22Rv1 (cell line): ENCODE measurements around the gene PPP2R5E.

Experiments
- H3K27ac ChIP-seq: fragments of 450-650 bp; 2 replicates; pipeline ENCODE4 v1.5.1; 2017
- CTCF ChIP-seq: fragments of 450-650 bp; IDR thresholded peaks from 2 replicates; pipeline ENCODE4 v1.5.1; 2017; ENCODE audit warnings: mild to moderate bottlenecking
- ZFX ChIP-seq: fragments of 450-650 bp; IDR thresholded peaks from 2 replicates; pipeline ENCODE4 v1.6.1; 2017; ENCODE audit warnings: antibody characterized with exemption, borderline replicate concordance

Gene PPP2R5E

GRCh38 chr14:63480599-63480998, 62.6 kb downstream of the PPP2R5E start:
- TF ChIP-seq ZFX: no peak
- TF ChIP-seq CTCF: no peak
- H3K27ac ChIP-seq: no peak overlapping the region

GRCh38 chr14:63478437-63478852, 64.7 kb downstream of the PPP2R5E start:
- H3K27ac ChIP-seq: no peak overlapping the region
- no peak for TF ChIP-seq ZFX
- TF ChIP-seq CTCF: no peak

- TF ChIP-seq ZFX (no peak), CTCF (no peak)
- H3K27ac ChIP-seq: no peak overlapping the region
Observed at GRCh38 chr14:63478010-63478409, 65.2 kb downstream of the PPP2R5E start.

GRCh38 chr14:63477556-63477955, 65.6 kb downstream of the PPP2R5E start:
- no peak overlapping the region for H3K27ac ChIP-seq
- TF ChIP-seq ZFX: no peak
- TF ChIP-seq CTCF: no peak

GRCh38 chr14:63475761-63476160, 67.4 kb downstream of the PPP2R5E start:
- no peak overlapping the region for H3K27ac ChIP-seq
- no peak for TF ChIP-seq ZFX

- TF ChIP-seq CTCF: no peak
- TF ChIP-seq ZFX: no peak
- no peak overlapping the region for H3K27ac ChIP-seq
Observed at GRCh38 chr14:63474844-63475243, 68.3 kb downstream of the PPP2R5E start.

- no peak overlapping the region for H3K27ac ChIP-seq
- TF ChIP-seq CTCF (no peak), ZFX (no peak)
Observed at GRCh38 chr14:63474111-63474510, 69.1 kb downstream of the PPP2R5E start.

GRCh38 chr14:63472986-63473788, 70.0 kb downstream of the PPP2R5E start:
- H3K27ac ChIP-seq: no peak overlapping the region
- TF ChIP-seq ZFX: no peak
